Kidney epithelial cell (primary cell): ENCODE results near the gene LPCAT2. TPM values are rescaled to one million over a fixed set of nuclear protein-coding genes. Genes with fewer than 3 reads are reported as not detected.

ENCODE experiments used
- DNase-seq: peaks from one replicate; pipeline ENCODE4 v3.0.0-alpha.2; 2010; ENCODE audit warnings: low read depth
- H3K27me3 ChIP-seq: 2 replicates; pipeline ENCODE4 v1.6.0; 2011; ENCODE audit warnings: low read length; ENCODE audit not compliant: control insufficient read depth, insufficient read depth
- H3K36me3 ChIP-seq: 2 replicates; pipeline ENCODE4 v1.5.1; 2011; ENCODE audit warnings: low read length; ENCODE audit not compliant: control insufficient read depth, insufficient read depth
- H3K4me3 ChIP-seq: 2 replicates; pipeline ENCODE4 v1.5.1; 2011; ENCODE audit warnings: low read depth, mild to moderate bottlenecking, control low read depth, low read length
- total RNA-seq: library from RNA; depleted of rRNA; stranded (reverse); fragments of >200 nt; gene quantifications from 2 replicates; pipeline ENCODE4 v1.2.3, GENCODE V29; 2015
- TF ChIP-seq, protein P1 (sequence below): IDR thresholded peaks from 2 replicates; pipeline ENCODE4 v1.5.1; 2011; ENCODE audit warnings: mild to moderate bottlenecking, moderate library complexity, low read length, control low read depth, inconsistent platforms; ENCODE audit not compliant: insufficient read depth, poor library complexity, severe bottlenecking

Gene LPCAT2
- total RNA-seq, 1 donor from 2014 or later, result 4.2 TPM

DNA sequence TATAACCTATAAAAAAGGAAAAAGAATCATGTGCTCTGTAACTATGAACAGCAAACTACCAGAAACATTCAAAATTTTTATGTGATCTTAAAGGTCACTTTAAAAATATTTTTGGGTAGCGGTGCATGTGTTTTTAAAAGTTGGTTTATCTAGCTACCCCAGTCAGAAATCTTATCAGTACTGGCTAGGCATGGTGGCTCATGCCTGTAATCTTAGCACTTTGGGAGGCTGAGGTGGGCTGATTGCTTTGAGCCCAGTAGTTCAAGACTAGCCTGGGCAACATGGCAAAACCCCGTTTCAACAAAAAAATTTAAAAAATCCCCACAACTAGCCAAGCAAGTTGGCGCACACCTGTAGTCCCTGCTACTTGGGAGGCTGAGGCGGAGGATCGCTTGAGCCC is 61.3 kb downstream of the LPCAT2 start:
- Histone ChIP-seq H3K27me3 (no peaks in the 10 kb centered on the region), H3K36me3 (no peaks in the 10 kb centered on the region), H3K4me3 (no peak overlapping the region)
- DNase-seq, result no peak
- TF ChIP-seq, protein P1, sequence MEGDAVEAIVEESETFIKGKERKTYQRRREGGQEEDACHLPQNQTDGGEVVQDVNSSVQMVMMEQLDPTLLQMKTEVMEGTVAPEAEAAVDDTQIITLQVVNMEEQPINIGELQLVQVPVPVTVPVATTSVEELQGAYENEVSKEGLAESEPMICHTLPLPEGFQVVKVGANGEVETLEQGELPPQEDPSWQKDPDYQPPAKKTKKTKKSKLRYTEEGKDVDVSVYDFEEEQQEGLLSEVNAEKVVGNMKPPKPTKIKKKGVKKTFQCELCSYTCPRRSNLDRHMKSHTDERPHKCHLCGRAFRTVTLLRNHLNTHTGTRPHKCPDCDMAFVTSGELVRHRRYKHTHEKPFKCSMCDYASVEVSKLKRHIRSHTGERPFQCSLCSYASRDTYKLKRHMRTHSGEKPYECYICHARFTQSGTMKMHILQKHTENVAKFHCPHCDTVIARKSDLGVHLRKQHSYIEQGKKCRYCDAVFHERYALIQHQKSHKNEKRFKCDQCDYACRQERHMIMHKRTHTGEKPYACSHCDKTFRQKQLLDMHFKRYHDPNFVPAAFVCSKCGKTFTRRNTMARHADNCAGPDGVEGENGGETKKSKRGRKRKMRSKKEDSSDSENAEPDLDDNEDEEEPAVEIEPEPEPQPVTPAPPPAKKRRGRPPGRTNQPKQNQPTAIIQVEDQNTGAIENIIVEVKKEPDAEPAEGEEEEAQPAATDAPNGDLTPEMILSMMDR, result no peak

- Histone ChIP-seq H3K27me3 (no peaks in the 10 kb centered on the region), H3K36me3 (no peaks in the 10 kb centered on the region), H3K4me3 (no peak overlapping the region)
- TF ChIP-seq, protein P1, result no peak
- DNase-seq, result no peak
These were observed 62.5 kb downstream of the LPCAT2 start for GRCh38 chr16:55571191-55571897.

DNA sequence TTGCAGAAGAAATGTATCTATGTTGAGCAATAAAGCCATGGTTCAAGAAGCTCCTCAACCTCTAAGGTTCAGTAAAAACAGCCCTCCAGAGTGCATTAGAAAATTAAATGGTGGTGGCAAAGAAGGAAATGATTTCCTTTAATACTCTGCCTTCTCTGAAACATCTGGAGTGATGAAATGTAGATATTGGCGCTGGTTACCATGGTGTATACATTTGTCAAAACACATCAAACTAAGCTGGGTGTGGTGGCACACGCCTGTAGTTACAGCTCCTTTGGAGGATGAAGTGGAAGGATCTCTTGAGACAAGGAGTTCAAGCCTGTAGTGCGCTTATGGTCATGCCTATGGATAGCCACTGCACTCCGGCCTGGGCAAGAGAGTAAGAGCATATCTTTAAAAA is 63.6 kb downstream of the LPCAT2 start:
- Histone ChIP-seq H3K27me3 (no peaks in the 10 kb centered on the region), H3K4me3 (no peak overlapping the region), H3K36me3 (no peaks in the 10 kb centered on the region)
- no peak for DNase-seq
- TF ChIP-seq, protein P1, result no peak

GRCh38 chr16:55574811-55575210 is 65.9 kb downstream of the LPCAT2 start:
- Histone ChIP-seq H3K27me3 (no peaks in the 10 kb centered on the region), H3K4me3 (no peak overlapping the region), H3K36me3 (no peaks in the 10 kb centered on the region)
- TF ChIP-seq, protein P1, result no peak
- DNase-seq, result no peak

- Histone ChIP-seq H3K27me3 (no peaks in the 10 kb centered on the region), H3K4me3 (no peak overlapping the region), H3K36me3 (no peaks in the 10 kb centered on the region)
- DNase-seq, result no peak
- TF ChIP-seq, protein P1, result no peak
These were observed 66.6 kb downstream of the LPCAT2 start for GRCh38 chr16:55575496-55575895.

DNA sequence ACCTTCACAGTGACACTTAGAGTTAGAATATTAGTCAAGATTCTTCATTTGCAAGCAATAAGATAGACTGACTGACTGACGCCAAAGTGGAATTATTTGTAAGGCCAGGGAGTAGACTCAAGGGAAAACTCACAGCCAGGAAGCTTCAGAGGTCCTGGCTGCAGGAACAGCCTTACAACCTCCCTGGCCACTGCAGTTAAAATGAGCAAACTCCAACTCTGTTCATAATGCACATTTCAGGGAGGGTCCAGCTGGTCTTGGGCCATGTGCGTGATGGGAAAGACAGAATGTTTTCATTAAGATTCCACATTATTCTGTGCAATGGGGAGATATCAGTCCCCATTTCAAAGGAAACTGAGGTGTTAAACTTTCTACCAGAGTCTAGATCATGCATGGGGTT is 67.5 kb downstream of the LPCAT2 start:
- DNase-seq, result no peak
- Histone ChIP-seq H3K36me3 (no peaks in the 10 kb centered on the region), H3K4me3 (no peak overlapping the region), H3K27me3 (no peaks in the 10 kb centered on the region)
- TF ChIP-seq, protein P1, result no peak
